HCT116 (cell line): ENCODE results near the gene FAM131C. TPM values are rescaled to one million over a fixed set of nuclear protein-coding genes. Genes with fewer than 3 reads are reported as not detected.
"Not testable (repeated sequence)": the region's sequence is repeated elsewhere in the genome, so short reads cannot be mapped to it uniquely, and the experiment has no call there.

Experiments used
- ATAC-seq: fragments of 200-7000 bp; cut with Tn5 transposase; 2 replicates; pipeline ENCODE4 v1.9.1; 2020; ENCODE audit warnings: mild to moderate bottlenecking, moderate library complexity
- BruUV-seq: library from RNA; stranded (reverse); fragments of 400-500 nt; replicated peaks from 2 replicates; lab custom pipeline; 2021; lab: Mats Ljungman, UMichigan
- CTCF ChIA-PET: fragments of 300-600 bp; sonication (Branson Sonifier 250); formaldehyde crosslinking; loops from one replicate; lab custom pipeline; 2021; ENCODE audit warnings: antibody characterized with exemption; lab: Charles Lee
- POLR2A ChIA-PET: fragments of 300-600, 350-600 bp; sonication (Branson Sonifier 250); formaldehyde crosslinking; loops from one replicate; lab custom pipeline; 2021; ENCODE audit warnings: antibody characterized with exemption; lab: Charles Lee
- RAD21 ChIA-PET, 2 experiments: fragments of 300-600 bp; sonication (Branson Sonifier 250); formaldehyde crosslinking; loops; one replicate each; lab custom pipeline; 2023; ENCODE audit warnings: low total read pairs in 2 of 2; ENCODE audit not compliant: uncharacterized antibody in 2 of 2, unreplicated experiment in 2 of 2, low non-redundant PET in 1 of 2; lab: Charles Lee
- DNase-seq: peaks from one replicate; pipeline ENCODE4 v3.0.0-alpha.2; 2010; ENCODE audit warnings: low read depth, low spot score
- H2AFZ ChIP-seq: fragments of 200-600 bp; shearing (Covaris generic), sonication (generic); 2 replicates; pipeline ENCODE4 v1.6.1; 2017; ENCODE audit warnings: low read depth, mixed run types, mixed read lengths, antibody characterized with exemption, low read length; ENCODE audit not compliant: poor library complexity, severe bottlenecking
- H3K27ac ChIP-seq: 2 replicates; pipeline ENCODE4 v1.5.1; 2012; ENCODE audit warnings: low read depth, low read length
- H3K27me3 ChIP-seq: fragments of 200-600 bp; sonication (generic); 2 replicates; pipeline ENCODE4 v1.6.1; 2016; ENCODE audit warnings: mixed run types, low read length, mixed read lengths; ENCODE audit not compliant: insufficient read depth
- H3K36me3 ChIP-seq, 2 experiments: fragments of 200-500 bp in 1 of 2; fragments of 200-600 bp in 1 of 2; sonication (Bioruptor generic) in 1 of 2; sonication (generic) in 1 of 2; 2 replicates each; pipeline versions ENCODE4 v1.5.1 to v1.6.1; 2014 to 2016; ENCODE audit warnings: low read length in 2 of 2, inconsistent platforms in 1 of 2, mixed read lengths in 1 of 2, mixed run types in 1 of 2; ENCODE audit not compliant: insufficient read depth in 2 of 2, control insufficient read depth in 1 of 2
- H3K4me1 ChIP-seq, 2 experiments: fragments of 200-600 bp in 1 of 2; sonication (generic) in 1 of 2; 2 replicates each; pipeline versions ENCODE4 v1.5.1 to v1.6.1; 2012 to 2017; ENCODE audit warnings: low read length in 2 of 2, inconsistent platforms in 1 of 2, mild to moderate bottlenecking in 1 of 2, mixed read lengths in 1 of 2, mixed run types in 1 of 2, moderate library complexity in 1 of 2; ENCODE audit not compliant: insufficient read depth in 2 of 2, control insufficient read depth in 1 of 2
- H3K4me2 ChIP-seq: fragments of 200-600 bp; sonication (generic); 2 replicates; pipeline ENCODE4 v1.6.1; 2017; ENCODE audit warnings: mixed run types, low read length, mixed read lengths
- H3K4me3 ChIP-seq, 2 experiments: fragments of 200-600 bp in 1 of 2; sonication (generic) in 1 of 2; replicated peaks in 1 of 2; 2 replicates each; pipeline ENCODE4 v1.5.1; 2011 to 2016; ENCODE audit warnings: low read length in 2 of 2, control low read depth in 1 of 2, low read depth in 1 of 2, mild to moderate bottlenecking in 1 of 2, mixed read lengths in 1 of 2, mixed run types in 1 of 2
- H3K79me2 ChIP-seq: fragments of 200-600 bp; sonication (generic); 2 replicates; pipeline ENCODE4 v1.6.1; 2017; ENCODE audit warnings: mild to moderate bottlenecking, mixed run types, low read length, moderate library complexity, mixed read lengths; ENCODE audit not compliant: insufficient read depth
- H3K9ac ChIP-seq: fragments of 200-600 bp; sonication (generic); 2 replicates; pipeline ENCODE4 v1.6.1; 2016; ENCODE audit warnings: low read length, mixed read lengths
- H3K9me2 ChIP-seq: fragments of 200-600 bp; sonication (generic), shearing (Covaris generic); 2 replicates; pipeline ENCODE4 v1.6.1; 2017; ENCODE audit warnings: mixed run types, mild to moderate bottlenecking, moderate library complexity; ENCODE audit not compliant: insufficient read depth
- H3K9me3 ChIP-seq, 2 experiments: fragments of 200-500 bp in 1 of 2; fragments of 200-600 bp in 1 of 2; sonication (Bioruptor generic) in 1 of 2; sonication (generic) in 1 of 2; 2 replicates each; pipeline ENCODE4 v1.6.1; 2014 to 2017; ENCODE audit warnings: low read length in 2 of 2, mixed read lengths in 2 of 2, inconsistent platforms in 1 of 2, low read depth in 1 of 2, mild to moderate bottlenecking in 1 of 2, mixed run types in 1 of 2, moderate library complexity in 1 of 2; ENCODE audit not compliant: control insufficient read depth in 1 of 2, insufficient read depth in 1 of 2
- H4K20me1 ChIP-seq: fragments of 200-600 bp; sonication (generic), shearing (Covaris generic); 2 replicates; pipeline ENCODE4 v1.6.1; 2017; ENCODE audit warnings: mixed run types, mild to moderate bottlenecking, moderate library complexity; ENCODE audit not compliant: insufficient read depth
- CBX3 ChIP-seq: IDR thresholded peaks from 2 replicates; pipeline ENCODE4 v1.6.1; 2012; ENCODE audit warnings: low read depth
- CEBPB ChIP-seq: IDR thresholded peaks from 2 replicates; pipeline ENCODE4 v1.6.1; 2012; ENCODE audit warnings: low read depth
- CTCF ChIP-seq, 3 experiments: fragments of 200-600 bp in 1 of 3; sonication (generic) in 1 of 3; IDR thresholded peaks in 2 of 3; conservative IDR thresholded peaks in 1 of 3; 2 replicates each; pipeline ENCODE4 v1.5.1; 2012 to 2017; ENCODE audit warnings: low read depth in 2 of 3, low read length in 2 of 3, antibody characterized with exemption in 1 of 3, borderline replicate concordance in 1 of 3, control low read depth in 1 of 3, mild to moderate bottlenecking in 1 of 3, mixed read lengths in 1 of 3, mixed run types in 1 of 3, moderate library complexity in 1 of 3; ENCODE audit not compliant: insufficient read depth in 1 of 3
- EGR1 ChIP-seq: IDR thresholded peaks from 2 replicates; pipeline ENCODE4 v1.6.1; 2012; ENCODE audit warnings: low read depth
- ELF1 ChIP-seq: IDR thresholded peaks from 2 replicates; pipeline ENCODE4 v1.6.1; 2012; ENCODE audit warnings: low read depth, borderline replicate concordance
- EZH2 ChIP-seq: fragments of 200-600 bp; sonication (generic); IDR thresholded peaks from 2 replicates; pipeline ENCODE4 v1.6.1; 2017; ENCODE audit warnings: antibody characterized with exemption, mixed run types
- FOSL1 ChIP-seq: IDR thresholded peaks from 2 replicates; pipeline ENCODE4 v1.6.1; 2012; ENCODE audit warnings: low read depth
- POLR2A ChIP-seq: IDR thresholded peaks from 2 replicates; pipeline ENCODE4 v1.7.0; 2011; ENCODE audit warnings: borderline replicate concordance; ENCODE audit not compliant: insufficient read depth, insufficient read length; ENCODE audit errors: extremely low read depth
- POLR2AphosphoS5 ChIP-seq: IDR thresholded peaks from 2 replicates; pipeline ENCODE4 v1.6.1; 2011; ENCODE audit warnings: mild to moderate bottlenecking, low read depth, low read length, moderate library complexity
- REST ChIP-seq: IDR thresholded peaks from 2 replicates; pipeline ENCODE4 v1.6.1; 2012; ENCODE audit warnings: low read depth
- SIN3A ChIP-seq: IDR thresholded peaks from 2 replicates; pipeline ENCODE4 v1.6.1; 2012; ENCODE audit warnings: low read depth
- SP1 ChIP-seq: IDR thresholded peaks from 2 replicates; pipeline ENCODE4 v1.6.1; 2012; ENCODE audit warnings: low read depth
- YY1 ChIP-seq: IDR thresholded peaks from 2 replicates; pipeline ENCODE4 v1.6.1; 2011; ENCODE audit warnings: low read length, low read depth, moderate library complexity, mild to moderate bottlenecking; ENCODE audit not compliant: insufficient replicate concordance; ENCODE audit errors: extremely low read depth
- ZBTB33 ChIP-seq: IDR thresholded peaks from 2 replicates; pipeline ENCODE4 v1.6.1; 2011; ENCODE audit warnings: mild to moderate bottlenecking, low read length, moderate library complexity; ENCODE audit not compliant: insufficient replicate concordance; ENCODE audit errors: extremely low read depth
- ZFX ChIP-seq: fragments of 450-650 bp; IDR thresholded peaks from 2 replicates; pipeline ENCODE4 v1.6.1; 2017
- intact Hi-C: fragments of 100-400 bp; cut with micrococcal nuclease; formaldehyde crosslinking; loops from 2 replicates; pipeline ENCODE4 v1.10.0; 2022
- total RNA-seq: library from RNA; stranded (reverse); gene quantifications from one replicate; pipeline ENCODE4 v1.2.1, GENCODE V29; 2021; ENCODE audit not compliant: unreplicated experiment
- TF ChIP-seq, protein P1 (sequence below): IDR thresholded peaks from 2 replicates; pipeline ENCODE4 v1.6.1; 2012

Gene FAM131C
- total RNA-seq, 1 experiment from 2014 or later: 11.6 TPM

DNA sequence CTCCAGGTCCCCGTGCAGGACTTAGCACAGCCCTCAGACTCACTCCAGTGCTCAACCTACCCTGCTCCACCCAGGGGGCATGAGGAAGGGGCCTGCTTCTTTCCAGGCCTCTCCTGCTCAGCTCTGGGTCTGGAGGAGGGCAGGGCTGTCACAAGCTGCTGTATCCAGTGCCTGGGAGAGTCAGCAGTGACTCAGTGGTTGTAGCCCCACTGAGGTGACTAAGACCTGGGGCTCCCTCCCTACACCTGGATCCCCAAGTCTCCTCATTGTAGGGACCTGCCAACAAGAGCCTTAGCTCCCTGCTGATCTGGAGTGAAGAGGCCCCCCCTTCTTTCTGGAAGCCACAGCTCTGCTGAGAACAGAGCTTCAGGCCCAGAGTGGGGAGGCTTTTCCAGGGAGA is 36.1 kb upstream of the FAM131C start:
- no peak for DNase-seq
- ChIA-PET CTCF (interaction anchor here (0.8 kb wide), 1 partner anchor 27 kb away, joined by 3 read pairs; no protein-coding TSS in a partner anchor), POLR2A (no interaction called here), RAD21 (no interaction called here)
- no peaks in the 10 kb centered on the region for H3K79me2 ChIP-seq
- no peak overlapping the region for H2AFZ ChIP-seq
- H3K9me2 ChIP-seq: no peaks in the 10 kb centered on the region
- peaks cover 0 to 5% of the 10 kb centered on the region in 2 experiments; a peak in 1 of 4 replicates for H3K9me3 ChIP-seq
- no peaks in the 10 kb centered on the region for H4K20me1 ChIP-seq
- no peak overlapping the region for H3K27ac ChIP-seq
- BruUV-seq: no TSS peak
- intact Hi-C loops: no loop called here
- no peak overlapping the region for H3K9ac ChIP-seq
- no peaks in the 10 kb centered on the region for H3K4me1 ChIP-seq
- H3K27me3 ChIP-seq: no peaks in the 10 kb centered on the region
- H3K4me2 ChIP-seq: no peak overlapping the region
- no peak for TF ChIP-seq CTCF (IDR thresholded peaks at IDR 0.05 in 2 of 3, conservative IDR thresholded peaks at IDR 0.05 in 1 of 3; ENCODE audit: borderline replicate concordance in 1 of 3, insufficient read depth in 1 of 3, low read depth in 2 of 3, low read length in 2 of 3)
- TF ChIP-seq, protein P1, sequence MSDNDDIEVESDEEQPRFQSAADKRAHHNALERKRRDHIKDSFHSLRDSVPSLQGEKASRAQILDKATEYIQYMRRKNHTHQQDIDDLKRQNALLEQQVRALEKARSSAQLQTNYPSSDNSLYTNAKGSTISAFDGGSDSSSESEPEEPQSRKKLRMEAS: no peak
- TF ChIP-seq ZFX: no peak
- TF ChIP-seq ELF1: no peak
- no peak for TF ChIP-seq EGR1
- TF ChIP-seq CEBPB: no peak
- TF ChIP-seq SIN3A: no peak
- no peak for TF ChIP-seq POLR2A
- TF ChIP-seq POLR2AphosphoS5: no peak
- TF ChIP-seq YY1: no peak
- no peak for TF ChIP-seq FOSL1
- no peak for TF ChIP-seq ZBTB33
- no peak for TF ChIP-seq REST
- TF ChIP-seq SP1: no peak
- TF ChIP-seq CBX3: no peak
- no peak for TF ChIP-seq EZH2
- no peaks in the 10 kb centered on the region for H3K36me3 ChIP-seq
- ATAC-seq: no peak
- no peak overlapping the region for H3K4me3 ChIP-seq

DNA sequence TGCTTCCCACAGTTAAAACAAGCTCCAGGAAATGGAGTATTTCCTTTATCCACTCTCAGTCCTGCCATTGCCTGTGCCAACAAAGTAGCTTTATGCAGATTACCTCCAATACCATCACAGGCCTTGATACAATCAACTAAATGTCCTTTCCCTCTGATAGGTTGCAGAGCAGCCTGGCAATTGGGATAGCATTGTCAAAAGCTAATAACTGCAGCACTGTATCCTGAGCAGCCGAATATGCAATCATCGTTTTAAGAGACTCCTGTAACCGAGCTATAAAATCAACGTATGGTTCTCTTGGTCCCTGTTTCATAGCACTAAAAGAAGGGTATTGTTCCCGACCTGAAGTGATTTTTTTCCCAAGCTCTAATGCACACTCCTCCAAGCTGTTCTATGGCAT is 33.6 kb upstream of the FAM131C start:
- H3K27ac ChIP-seq, intact Hi-C loops, H3K9ac ChIP-seq, H3K27me3 ChIP-seq, H3K4me3 ChIP-seq, BruUV-seq, H2AFZ ChIP-seq, RAD21 ChIA-PET, H3K9me2 ChIP-seq, ATAC-seq, H3K79me2 ChIP-seq, DNase-seq, H3K9me3 ChIP-seq, H3K36me3 ChIP-seq, POLR2A ChIA-PET, H4K20me1 ChIP-seq, H3K4me2 ChIP-seq, H3K4me1 ChIP-seq: not testable (repeated sequence)
- CTCF ChIA-PET: interaction anchor here (1.3 kb wide), 1 partner anchor 24 kb away, joined by 3 read pairs; no protein-coding TSS in a partner anchor
